Measurements from ENCODE around the gene USP7.

Gene USP7

DNA sequence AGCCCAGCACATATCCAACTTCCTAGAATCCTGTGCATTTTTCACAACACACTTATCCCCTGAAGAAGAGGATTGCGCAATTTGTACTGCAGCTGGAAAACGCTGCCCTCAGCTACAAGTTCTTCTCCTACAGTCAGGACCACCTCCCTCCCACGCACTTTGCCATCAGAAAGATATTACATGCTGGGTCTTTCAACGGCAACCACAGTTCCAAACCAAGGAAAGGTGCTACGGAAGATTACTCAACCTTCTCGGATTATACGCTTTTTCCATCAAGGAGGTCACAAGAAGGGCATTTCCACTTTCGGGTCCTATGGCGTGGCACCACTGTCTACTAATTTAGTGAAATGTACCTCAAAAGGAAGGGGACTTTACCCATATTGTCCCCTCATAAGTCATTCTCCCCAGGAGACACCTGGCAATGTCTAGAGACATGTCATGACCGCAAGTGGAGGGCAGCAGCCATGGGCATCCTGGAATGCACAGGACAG, 35.2 kb downstream of the USP7 start:
- in situ Hi-C loops (cut with MboI; ENCODE audit: low sequenced_read_pairs), result no loop called here

DNA sequence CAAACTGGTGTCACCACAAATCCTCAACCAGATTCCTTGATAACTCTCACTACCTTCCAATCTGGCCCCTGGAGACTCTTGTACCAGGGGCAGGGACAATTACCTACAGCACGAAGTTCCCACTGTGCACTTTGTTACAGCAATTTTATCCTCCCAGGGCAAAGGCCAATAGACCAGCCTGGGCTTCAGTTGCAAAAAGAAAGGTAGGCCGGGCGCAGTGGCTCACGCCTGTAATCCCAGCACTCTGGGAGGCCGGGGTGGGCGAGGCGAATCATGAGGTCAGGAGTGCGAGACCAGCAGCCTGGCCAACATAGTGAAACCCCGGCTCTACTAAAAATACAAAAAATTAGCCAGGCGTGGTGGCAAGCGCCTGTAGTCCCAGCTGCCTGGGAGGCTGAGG, 36.9 kb downstream of the USP7 start:
- in situ Hi-C loops (cut with MboI; ENCODE audit: low sequenced_read_pairs), result no loop called here

DNA sequence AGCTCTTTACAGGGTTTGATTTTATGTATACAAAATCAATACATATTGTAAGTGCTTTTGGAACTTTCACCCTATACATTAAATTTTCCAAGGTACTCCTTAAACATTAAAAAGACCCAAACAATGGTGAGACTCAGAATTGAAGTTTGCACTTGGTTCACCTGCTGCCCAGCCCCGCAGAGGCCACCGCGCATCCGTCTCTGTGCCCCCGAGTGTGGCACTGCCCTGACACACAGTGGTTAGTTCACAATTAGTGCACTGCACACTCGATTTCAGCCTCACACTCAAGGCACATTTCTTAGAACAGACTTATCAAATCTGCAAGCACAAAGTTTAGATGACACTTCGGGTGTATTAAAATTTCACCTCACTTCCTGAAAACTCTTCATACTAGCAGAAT, 38.3 kb downstream of the USP7 start:
- in situ Hi-C loops (cut with MboI; ENCODE audit: low sequenced_read_pairs), result no loop called here

DNA sequence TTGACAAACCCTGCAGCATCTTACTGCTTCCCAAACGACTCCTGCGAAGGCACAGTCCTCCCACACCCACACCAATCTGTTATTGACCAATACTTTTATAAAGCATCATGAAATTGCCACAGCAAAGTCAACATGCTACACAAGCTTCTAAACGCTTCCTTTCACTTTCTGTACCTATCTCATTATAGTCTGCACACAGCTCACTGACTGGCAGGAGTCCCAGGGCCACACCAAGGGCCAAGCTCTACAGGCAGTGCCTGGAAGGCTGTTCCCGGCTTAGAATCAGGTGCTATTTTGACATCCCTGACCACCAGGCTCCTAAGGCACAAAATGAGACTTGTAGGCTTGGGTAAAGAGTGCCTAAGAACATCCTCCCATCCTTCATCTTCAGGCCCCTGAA, 39.5 kb downstream of the USP7 start:
- in situ Hi-C loops (cut with MboI; ENCODE audit: low sequenced_read_pairs), result loop anchor here (25.0 kb wide), 1 partner anchor 188 kb away; no protein-coding TSS in a partner anchor

DNA sequence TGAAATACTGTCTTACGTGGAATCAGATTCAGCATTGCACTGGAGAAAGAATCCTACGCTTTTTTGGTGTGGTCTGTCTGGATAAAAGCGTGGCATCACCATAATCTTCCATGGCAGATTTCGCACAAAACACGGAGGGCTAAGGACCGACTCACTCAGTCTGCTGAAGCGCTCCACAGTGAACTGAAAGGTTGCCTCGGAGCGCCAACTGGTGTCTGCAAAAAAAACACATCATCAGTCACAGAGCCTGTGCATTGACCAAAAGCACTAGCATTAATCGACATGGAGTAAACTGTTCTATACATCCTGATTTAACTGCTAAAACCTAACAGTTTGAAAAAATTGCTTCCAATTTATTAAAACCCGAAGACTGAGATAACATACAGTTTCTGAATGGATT, 40.5 kb downstream of the USP7 start:
- in situ Hi-C loops (cut with MboI; ENCODE audit: low sequenced_read_pairs), result loop anchor here (25.0 kb wide), 1 partner anchor 189 kb away; no protein-coding TSS in a partner anchor

DNA sequence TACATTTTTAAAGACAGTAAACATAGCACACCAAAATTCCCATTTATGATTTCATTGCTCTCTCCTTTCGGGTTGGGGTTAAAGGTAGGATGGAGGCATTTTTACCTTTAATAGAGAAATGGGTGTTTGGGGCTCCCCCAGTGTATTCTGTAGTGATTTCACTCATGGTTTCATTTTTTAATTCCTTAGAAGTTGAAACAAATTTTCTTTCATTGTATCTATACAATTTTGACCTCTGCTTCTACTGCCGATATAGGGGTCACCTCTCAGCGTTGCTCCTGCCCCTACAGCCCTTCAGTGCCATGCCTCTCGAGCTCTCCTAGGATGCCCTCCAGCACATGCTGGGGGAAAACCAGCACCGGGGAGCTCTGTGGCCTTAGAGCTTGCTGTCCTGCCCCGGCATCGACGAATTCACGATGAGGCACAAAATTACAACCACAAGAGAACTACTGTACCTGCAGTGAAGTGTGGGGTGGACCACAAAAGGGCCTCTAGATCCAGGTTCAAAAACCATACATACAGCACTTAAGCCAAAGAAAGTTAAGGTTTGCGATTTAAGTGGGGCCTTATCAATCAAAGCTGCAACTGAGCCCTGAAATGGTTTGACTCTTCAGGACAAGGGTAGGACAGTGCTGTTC, 42.2 kb downstream of the USP7 start:
- in situ Hi-C loops (cut with MboI; ENCODE audit: low sequenced_read_pairs), result loop anchor here (25.0 kb wide), 1 partner anchor 191 kb away; no protein-coding TSS in a partner anchor

DNA sequence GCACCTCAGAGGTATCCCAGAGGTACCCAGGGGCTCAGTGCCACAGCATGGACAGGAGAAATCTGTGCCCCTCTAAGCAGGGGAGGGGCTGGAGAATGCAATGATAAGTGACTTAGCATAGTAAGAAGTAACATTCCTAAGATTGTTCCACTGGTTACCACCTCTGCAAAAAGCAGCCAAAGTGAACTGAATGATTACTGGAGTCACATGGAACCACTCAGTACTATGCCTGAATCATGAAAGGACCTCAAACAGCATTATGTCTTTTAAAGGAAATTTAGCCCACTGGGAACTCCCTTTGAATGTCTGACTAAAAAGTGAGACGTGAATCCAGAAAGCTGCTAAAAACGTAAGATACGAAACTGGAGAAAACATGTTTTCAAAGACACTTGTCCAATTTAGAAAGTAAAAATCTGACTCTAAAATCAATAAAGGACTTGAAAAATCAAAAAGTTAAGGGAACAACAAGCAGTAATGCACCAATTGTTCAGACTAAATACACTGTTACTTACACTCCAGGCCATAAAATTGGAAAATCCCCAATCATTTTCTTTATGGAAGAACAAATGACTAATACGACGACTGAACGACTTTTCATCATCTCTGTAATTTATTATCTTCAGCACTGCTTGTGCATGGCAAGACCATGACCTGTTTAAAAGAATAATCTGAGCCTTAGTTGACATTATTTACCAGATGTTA, 42.9 kb downstream of the USP7 start:
- in situ Hi-C loops (cut with MboI; ENCODE audit: low sequenced_read_pairs), result loop anchor here (25.0 kb wide), 1 partner anchor 192 kb away; no protein-coding TSS in a partner anchor

DNA sequence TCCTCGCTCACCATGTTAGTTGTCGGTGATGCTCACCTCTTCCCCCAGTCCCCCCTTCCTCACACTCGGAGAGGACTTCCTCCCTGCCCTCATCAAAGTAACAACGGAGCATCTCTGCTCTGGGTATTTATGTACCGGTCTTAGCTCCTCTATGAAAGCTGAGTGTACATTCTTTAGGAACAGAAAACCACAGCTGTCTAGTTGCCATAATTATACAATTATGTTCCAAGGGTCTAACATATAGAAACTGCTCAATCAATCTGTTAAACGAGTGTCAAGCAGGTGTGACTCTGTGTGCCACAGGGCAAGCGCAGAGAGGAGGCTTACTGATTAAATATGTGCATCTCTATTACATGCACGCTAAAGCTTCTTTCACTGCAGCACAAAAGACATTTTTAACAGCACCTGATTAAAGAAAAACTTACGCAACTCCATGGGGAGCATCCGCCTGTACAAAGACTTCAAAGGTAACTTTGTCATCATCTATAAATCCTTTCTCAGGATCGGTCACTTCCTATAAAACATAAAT, 43.7 kb downstream of the USP7 start:
- in situ Hi-C loops (cut with MboI; ENCODE audit: low sequenced_read_pairs), result loop anchor here (25.0 kb wide), 1 partner anchor 192 kb away; no protein-coding TSS in a partner anchor

DNA sequence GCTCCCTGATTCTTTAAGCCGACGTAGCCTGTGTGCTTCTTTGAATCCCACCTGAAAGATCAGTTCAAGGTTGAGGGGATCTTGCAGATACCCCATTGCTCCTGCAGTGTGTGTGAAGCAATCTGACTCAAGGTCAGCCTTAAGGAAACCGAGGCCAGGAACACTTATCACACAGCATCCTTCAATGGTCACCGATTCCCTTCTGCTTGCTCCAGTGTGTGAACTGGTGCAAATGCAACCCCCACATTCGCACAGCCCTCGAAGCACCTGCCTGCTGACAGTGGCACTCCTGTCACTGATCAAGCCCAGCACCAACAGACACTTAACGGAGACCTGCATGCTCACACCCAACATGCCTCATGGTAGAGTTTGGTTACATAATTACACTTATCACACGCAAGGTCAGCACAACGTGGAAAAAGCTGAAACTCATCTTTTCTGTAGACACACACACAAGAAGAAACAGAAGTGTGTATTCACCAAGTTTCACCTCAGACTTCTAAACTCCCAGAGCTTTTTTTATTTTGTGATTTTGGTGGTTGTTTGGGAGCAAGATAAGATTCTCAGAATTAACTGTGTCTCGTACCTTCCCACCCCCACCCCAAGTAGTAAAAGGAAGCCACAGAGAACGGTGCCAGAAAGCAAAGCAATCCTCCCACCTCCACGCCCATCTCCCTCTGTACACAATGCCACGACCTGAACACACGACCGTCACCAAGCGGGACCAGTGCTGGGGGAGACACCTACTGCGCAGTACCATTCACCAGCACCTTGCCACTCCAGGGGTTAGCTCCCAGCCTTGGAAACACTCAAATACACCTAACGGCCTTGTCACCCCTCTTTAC, 44.4 kb downstream of the USP7 start:
- in situ Hi-C loops (cut with MboI; ENCODE audit: low sequenced_read_pairs), result loop anchor here (25.0 kb wide), 1 partner anchor 193 kb away; no protein-coding TSS in a partner anchor

DNA sequence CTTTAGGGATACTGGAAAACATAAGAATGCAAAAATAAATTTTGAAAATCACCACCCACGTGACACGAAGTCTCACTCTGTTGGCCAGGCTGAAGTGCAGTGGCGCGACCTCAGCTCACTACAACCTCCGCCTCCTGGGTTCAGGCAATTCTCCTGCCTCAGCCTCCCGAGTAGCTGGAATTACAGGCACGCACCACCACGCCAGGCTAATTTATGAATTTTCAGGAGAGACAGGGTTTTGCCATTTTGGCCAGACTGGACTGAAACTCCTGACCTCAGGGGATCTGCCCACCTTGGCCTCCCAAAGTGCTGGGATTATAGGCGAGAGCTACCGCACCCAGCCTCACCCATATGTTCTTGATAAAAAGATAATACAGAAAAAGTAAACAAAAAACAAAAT, 46.4 kb downstream of the USP7 start:
- in situ Hi-C loops (cut with MboI; ENCODE audit: low sequenced_read_pairs), result loop anchor here (25.0 kb wide), 1 partner anchor 195 kb away; no protein-coding TSS in a partner anchor

DNA sequence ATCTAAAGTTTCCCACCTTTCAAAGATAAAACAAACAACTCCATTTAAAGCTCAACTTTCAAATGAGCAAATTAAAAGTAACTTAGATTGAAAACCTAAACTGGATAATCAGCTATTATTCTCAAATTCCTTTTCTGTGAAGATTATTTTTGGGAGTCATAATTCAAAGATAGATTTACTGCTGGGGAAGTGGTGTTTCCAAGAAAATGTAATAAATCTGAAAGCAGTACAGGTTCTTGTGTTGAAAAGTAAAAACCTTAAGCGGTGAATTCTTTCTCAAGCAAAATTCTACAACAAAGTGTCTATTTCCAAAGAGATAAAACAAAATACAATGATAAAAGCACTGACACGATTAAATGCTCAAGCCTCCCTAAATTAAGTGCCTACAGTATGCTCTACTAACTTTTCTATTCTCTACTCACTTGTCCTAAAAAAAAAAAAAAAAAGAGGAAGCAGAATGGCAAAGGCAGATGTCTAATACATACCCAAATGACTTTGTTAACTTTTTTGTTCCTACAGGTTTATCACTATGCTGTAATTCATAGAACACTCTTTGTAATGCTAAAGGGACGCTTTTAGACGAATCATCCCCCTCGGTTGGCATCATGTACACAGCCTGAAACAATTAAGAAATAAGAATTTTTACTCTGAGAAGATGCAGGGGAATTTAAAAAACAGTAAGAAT, 47.0 kb downstream of the USP7 start:
- in situ Hi-C loops (cut with MboI; ENCODE audit: low sequenced_read_pairs), result loop anchor here (25.0 kb wide), 1 partner anchor 196 kb away; no protein-coding TSS in a partner anchor

DNA sequence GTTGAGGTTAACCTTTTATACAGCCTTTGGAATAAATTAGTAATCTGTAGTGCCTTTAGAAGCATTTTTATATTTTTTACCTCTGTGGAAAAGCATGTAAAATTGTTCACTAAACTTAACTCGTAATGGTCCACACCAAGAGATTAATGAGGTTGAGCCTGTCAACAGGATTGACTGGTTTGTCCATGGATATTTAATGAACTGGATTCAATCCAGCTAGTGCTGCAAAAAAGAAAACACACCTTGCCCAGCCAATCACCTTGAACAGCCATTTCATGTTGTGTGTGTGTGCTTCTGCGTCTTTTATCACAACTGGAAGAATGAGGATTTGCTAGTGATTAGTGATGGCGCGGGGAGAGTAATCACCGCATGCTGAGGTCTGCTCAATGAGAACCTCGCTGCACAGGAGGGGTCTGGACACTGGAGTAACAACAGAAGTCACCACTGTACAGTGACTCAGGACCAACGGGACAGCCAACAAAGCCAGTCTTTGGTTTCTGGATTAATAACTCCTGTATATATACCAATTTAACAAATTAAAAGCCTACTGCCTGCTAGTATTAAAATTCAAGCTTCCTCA, 47.9 kb downstream of the USP7 start:
- in situ Hi-C loops (cut with MboI; ENCODE audit: low sequenced_read_pairs), result loop anchor here (25.0 kb wide), 1 partner anchor 196 kb away; no protein-coding TSS in a partner anchor

DNA sequence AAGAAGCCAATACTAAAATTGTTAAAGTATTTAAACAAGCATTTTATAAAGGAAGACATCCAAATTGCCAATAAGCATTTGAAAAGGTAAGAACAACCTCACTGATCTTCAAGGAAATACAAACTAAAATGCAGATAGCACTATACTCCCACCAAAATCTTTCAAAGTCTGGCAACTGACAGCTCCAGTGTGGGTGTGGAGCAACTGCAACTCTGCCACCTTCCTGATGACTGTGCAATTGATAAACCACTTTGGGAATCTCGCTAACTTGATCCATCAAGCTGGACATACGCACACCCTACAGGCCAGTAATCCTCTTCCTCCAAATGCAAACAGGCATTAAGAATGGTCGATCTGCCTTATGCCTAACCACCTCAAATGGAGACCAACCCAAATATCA, 49.6 kb downstream of the USP7 start:
- in situ Hi-C loops (cut with MboI; ENCODE audit: low sequenced_read_pairs), result loop anchor here (25.0 kb wide), 1 partner anchor 198 kb away; no protein-coding TSS in a partner anchor

DNA sequence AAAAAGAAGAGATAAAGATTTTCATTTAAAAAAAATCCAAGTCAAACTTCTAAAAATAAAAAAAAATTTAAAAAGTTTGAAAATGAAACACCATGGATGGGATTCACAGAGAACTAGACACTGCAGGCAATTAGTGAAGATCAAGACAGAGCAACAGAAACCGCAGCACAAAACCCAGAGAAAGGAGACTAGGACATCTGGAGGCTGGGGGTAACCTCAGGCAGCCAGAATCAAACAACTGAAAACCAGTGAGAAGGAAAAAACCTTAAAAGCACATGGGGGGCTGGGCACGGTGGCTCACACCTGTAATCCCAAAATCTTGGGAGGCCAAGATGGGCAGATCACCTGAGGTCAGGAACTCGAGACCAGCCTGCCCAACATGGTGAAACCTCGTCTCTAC, 50.9 kb downstream of the USP7 start:
- in situ Hi-C loops (cut with MboI; ENCODE audit: low sequenced_read_pairs), result loop anchor here (25.0 kb wide), 1 partner anchor 200 kb away; no protein-coding TSS in a partner anchor

DNA sequence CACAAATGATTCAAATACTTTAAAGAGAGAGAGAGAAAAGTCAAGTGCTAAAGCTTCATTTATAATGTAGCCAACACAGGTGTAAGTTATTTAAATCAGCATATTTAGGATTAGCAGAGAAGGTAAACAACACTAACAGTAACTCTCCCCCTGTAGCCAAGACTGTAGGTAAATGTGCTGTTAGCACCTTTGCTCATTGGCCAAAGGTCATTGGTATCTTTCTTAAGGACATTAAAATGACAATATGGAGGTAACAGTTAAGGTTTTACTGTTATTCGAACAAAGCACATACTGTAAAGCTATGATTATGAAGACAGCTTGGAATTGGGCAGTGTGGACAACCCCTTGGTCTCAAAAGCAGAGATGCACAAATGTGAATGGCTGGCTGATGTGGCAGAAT, 52.9 kb downstream of the USP7 start:
- in situ Hi-C loops (cut with MboI; ENCODE audit: low sequenced_read_pairs), result loop anchor here (25.0 kb wide), 1 partner anchor 201 kb away; no protein-coding TSS in a partner anchor

DNA sequence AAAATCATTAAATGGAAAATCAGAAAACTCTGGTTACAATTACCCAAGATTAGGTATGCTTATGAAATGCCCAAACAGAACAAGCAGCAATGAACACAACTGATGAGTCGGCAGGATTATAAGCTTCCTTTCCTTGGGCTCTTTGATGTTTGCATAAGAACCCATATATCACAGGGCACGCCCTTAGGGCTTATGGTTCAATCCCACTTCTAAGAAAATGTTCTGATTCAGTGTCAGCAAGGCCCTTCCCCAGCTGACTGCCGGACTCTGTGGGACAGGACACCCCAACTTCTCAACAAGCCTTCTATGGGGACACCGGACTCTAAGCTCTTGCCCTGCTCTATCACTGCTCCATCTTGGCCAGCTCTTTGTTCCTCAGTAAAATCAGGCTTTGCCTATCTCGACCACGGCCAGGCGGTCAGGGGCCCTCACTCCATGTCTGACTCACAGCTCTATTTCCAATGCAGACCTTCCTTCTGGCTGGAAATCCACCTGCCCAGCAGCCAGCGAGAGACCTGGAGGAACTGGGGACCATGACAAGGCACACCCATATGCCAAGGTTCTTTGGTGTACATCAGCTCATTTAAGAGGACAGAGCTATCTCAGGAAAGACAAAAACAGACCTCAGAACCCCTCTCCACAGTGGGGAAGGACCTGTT, 54.8 kb downstream of the USP7 start:
- in situ Hi-C loops (cut with MboI; ENCODE audit: low sequenced_read_pairs), result loop anchor here (25.0 kb wide), 1 partner anchor 203 kb away; no protein-coding TSS in a partner anchor

DNA sequence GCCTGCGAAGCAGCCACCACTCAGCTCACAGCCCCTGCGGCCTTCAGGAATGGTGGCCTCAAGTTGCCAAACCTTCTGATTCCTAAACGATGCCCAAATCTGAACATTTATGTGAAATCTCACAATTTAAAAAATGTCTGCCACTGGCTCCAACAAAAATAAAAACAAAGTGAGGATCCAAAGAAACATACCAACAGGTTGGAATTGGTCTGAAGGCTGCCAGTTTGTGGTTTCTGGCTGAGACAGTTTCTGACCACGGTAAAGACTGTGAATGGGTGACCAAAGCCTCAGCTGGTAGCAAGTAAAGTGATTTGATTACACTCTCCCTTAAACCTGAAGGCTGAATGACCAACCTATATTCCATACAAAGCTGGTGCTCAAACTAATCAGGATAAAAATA, 56.6 kb downstream of the USP7 start:
- in situ Hi-C loops (cut with MboI; ENCODE audit: low sequenced_read_pairs), result loop anchor here (25.0 kb wide), 1 partner anchor 205 kb away; no protein-coding TSS in a partner anchor

DNA sequence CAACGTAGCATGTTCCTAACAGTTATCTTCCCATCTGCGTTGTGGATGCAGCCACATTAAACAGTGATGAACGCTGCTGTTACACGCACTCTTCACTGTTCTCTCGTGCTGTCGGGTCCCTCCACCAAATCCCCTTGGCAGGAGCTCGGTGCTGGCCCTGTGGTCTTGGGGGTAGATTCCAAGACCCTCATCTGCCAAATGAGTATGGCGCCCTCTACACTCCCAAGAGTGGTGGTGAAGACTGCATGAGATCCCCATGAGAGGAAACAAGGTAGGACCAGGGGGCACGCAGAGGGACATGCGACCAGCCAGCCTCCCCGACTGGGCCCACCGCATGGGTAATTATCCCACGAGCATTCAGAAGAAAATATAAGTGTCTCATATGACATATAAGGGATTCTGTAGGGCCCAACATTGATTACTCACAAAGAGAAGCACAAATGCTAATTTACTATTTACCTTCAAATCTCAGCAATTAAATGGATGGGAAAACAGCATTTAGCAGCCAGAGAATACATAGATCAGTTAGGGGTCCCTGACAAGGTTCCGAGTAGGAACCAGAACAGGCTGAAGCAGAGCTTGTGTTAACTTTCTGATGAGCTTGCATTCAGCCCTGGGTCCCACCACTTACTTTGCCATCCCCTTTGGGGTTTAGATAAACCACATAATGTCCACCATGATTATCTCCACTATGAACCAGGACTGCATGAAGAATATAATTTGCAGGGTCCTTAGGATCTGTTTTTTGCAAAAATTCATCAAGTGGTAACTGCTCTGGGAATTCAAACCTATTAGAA, 57.7 kb downstream of the USP7 start:
- in situ Hi-C loops (cut with MboI; ENCODE audit: low sequenced_read_pairs), result loop anchor here (25.0 kb wide), 1 partner anchor 206 kb away; no protein-coding TSS in a partner anchor
